ENCODE data around the gene USP35. TPM values are rescaled to one million over a fixed set of nuclear protein-coding genes. Genes with fewer than 3 reads are reported as not detected.

USP35 gene
- total RNA-seq, 3 donors from 2014 or later, result 5.1 to 16.1 (median 11.3) TPM

- Histone ChIP-seq H3K36me3 (no peaks in the 10 kb centered on the region), H3K27ac (no peak overlapping the region), H3K9me3 (no peaks in the 10 kb centered on the region), H3K27me3 (no peaks in the 10 kb centered on the region), H3K4me1 (no peaks in the 10 kb centered on the region), H3K4me3 (no peak overlapping the region)
- TF ChIP-seq POLR2AphosphoS5 (IDR thresholded peaks at IDR 0.05), result no peak
- no peak for TF ChIP-seq POLR2A (IDR thresholded peaks at IDR 0.05)
- TF ChIP-seq, protein P1, sequence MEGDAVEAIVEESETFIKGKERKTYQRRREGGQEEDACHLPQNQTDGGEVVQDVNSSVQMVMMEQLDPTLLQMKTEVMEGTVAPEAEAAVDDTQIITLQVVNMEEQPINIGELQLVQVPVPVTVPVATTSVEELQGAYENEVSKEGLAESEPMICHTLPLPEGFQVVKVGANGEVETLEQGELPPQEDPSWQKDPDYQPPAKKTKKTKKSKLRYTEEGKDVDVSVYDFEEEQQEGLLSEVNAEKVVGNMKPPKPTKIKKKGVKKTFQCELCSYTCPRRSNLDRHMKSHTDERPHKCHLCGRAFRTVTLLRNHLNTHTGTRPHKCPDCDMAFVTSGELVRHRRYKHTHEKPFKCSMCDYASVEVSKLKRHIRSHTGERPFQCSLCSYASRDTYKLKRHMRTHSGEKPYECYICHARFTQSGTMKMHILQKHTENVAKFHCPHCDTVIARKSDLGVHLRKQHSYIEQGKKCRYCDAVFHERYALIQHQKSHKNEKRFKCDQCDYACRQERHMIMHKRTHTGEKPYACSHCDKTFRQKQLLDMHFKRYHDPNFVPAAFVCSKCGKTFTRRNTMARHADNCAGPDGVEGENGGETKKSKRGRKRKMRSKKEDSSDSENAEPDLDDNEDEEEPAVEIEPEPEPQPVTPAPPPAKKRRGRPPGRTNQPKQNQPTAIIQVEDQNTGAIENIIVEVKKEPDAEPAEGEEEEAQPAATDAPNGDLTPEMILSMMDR (IDR thresholded peaks at IDR 0.05), result no peak
- intact Hi-C loops (cut with DNase I; ENCODE audit: low total_unique reads), result no loop called here
- no peak for DNase-seq (ENCODE audit: low spot score in 2 of 2)
These were observed 40.9 kb upstream of the USP35 start for GRCh38 chr11:78147807-78148206.

- Histone ChIP-seq H3K36me3 (no peaks in the 10 kb centered on the region), H3K4me3 (no peak overlapping the region), H3K27me3 (no peaks in the 10 kb centered on the region), H3K4me1 (no peaks in the 10 kb centered on the region), H3K27ac (no peak overlapping the region), H3K9me3 (no peaks in the 10 kb centered on the region)
- intact Hi-C loops (cut with DNase I; ENCODE audit: low total_unique reads), result no loop called here
- DNase-seq (ENCODE audit: low spot score in 2 of 2), result no peak
- TF ChIP-seq POLR2A (IDR thresholded peaks at IDR 0.05) (no peak), POLR2AphosphoS5 (IDR thresholded peaks at IDR 0.05) (no peak)
- TF ChIP-seq, protein P1 (IDR thresholded peaks at IDR 0.05), result no peak
These were observed 39.1 kb upstream of the USP35 start for GRCh38 chr11:78149646-78150045.

- Histone ChIP-seq H3K4me1 (no peaks in the 10 kb centered on the region), H3K27me3 (no peaks in the 10 kb centered on the region), H3K27ac (no peak overlapping the region), H3K9me3 (no peaks in the 10 kb centered on the region), H3K36me3 (no peaks in the 10 kb centered on the region), H3K4me3 (no peak overlapping the region)
- DNase-seq (ENCODE audit: low spot score in 2 of 2), result no peak
- TF ChIP-seq POLR2A (IDR thresholded peaks at IDR 0.05), result no peak
- TF ChIP-seq, protein P1 (IDR thresholded peaks at IDR 0.05), result no peak
- TF ChIP-seq POLR2AphosphoS5 (IDR thresholded peaks at IDR 0.05), result no peak
- intact Hi-C loops (cut with DNase I; ENCODE audit: low total_unique reads), result no loop called here
These were observed 38.4 kb upstream of the USP35 start for GRCh38 chr11:78150346-78150745.

GRCh38 chr11:78150754-78151153, 38.0 kb upstream of the USP35 start:
- no peak for DNase-seq (ENCODE audit: low spot score in 2 of 2)
- intact Hi-C loops (cut with DNase I; ENCODE audit: low total_unique reads), result no loop called here
- Histone ChIP-seq H3K27ac (no peak overlapping the region), H3K9me3 (no peaks in the 10 kb centered on the region), H3K4me3 (no peak overlapping the region), H3K27me3 (no peaks in the 10 kb centered on the region), H3K4me1 (no peaks in the 10 kb centered on the region), H3K36me3 (no peaks in the 10 kb centered on the region)
- TF ChIP-seq, protein P1 (IDR thresholded peaks at IDR 0.05), result no peak
- TF ChIP-seq POLR2AphosphoS5 (IDR thresholded peaks at IDR 0.05) (no peak), POLR2A (IDR thresholded peaks at IDR 0.05) (no peak)

DNA sequence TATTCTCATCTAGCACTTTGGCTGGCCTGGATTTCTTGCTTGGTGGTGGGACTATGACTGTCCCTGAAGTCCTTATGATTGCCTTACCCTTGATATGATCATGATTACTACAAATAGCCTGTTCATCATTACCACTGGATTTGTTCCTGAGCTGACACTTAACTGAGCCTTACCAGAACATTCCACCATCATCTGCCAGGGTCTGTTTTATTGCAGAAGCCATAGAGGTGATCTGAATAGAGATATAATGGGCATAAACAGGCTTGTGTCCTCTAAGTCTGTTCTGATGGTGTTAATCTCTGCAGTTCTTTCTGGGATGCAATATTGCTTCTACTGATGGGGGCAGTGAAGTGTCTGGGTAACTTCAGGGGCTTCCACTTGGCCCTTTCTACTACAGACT, 36.9 kb upstream of the USP35 start:
- Histone ChIP-seq H3K27ac (no peak overlapping the region), H3K27me3 (no peaks in the 10 kb centered on the region), H3K9me3 (no peaks in the 10 kb centered on the region), H3K4me3 (no peak overlapping the region), H3K4me1 (no peaks in the 10 kb centered on the region), H3K36me3 (no peaks in the 10 kb centered on the region)
- intact Hi-C loops (cut with DNase I; ENCODE audit: low total_unique reads), result no loop called here
- no peak for TF ChIP-seq POLR2A (IDR thresholded peaks at IDR 0.05)
- TF ChIP-seq, protein P1 (IDR thresholded peaks at IDR 0.05), result no peak
- TF ChIP-seq POLR2AphosphoS5 (IDR thresholded peaks at IDR 0.05), result no peak
- no peak for DNase-seq (ENCODE audit: low spot score in 2 of 2)

Measured in breast epithelium (tissue), 4 donors.